ENCODE results near the gene SMYD3. TPM values are rescaled to one million over a fixed set of nuclear protein-coding genes. Genes with fewer than 3 reads are reported as not detected.
"Not testable (repeated sequence)": the region's sequence is repeated elsewhere in the genome, so short reads cannot be mapped to it uniquely, and the experiment has no call there.

The SMYD3 gene
- total RNA-seq, 1 donor from 2014 or later, result 35.4 TPM

DNA sequence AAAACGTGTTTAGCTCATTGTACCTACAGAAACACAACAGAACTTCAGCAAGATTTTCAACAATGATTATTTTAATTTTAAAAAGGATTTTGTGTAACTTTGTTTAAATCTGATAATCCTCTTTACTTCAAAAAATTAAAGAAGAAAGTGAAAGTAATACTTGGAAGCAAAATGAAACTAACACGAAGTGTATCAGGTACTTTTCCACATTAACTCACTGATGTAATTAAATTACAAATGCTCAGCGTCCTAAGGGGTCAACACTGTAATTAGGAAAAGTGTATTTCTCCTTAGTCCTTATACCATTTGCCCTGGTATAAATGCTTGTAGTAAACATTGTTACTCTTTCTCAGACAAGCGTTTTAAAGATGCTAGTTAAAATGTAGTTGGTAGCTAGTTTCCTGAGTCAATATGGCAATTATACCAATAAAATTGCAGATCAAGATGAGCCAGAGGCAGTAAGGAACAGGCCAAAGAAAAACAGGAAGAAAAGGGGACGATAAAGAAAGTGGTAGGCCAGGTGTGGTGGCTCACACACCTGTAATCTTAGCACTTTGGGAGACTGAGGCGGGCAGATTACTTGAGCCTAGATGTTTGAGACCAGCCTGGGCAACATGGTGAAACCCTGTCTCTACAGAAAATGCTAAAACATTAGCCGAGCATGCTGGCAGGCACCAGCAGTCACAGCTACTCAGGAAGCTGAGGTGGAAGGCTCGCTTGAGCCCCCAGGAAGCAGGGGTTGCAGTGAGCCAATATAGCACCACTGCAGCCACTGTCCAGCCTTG is 553.0 kb downstream of the SMYD3 start:
- Mint-ChIP-seq H3K27ac (ENCODE audit: unreplicated experiment) (no peak overlapping the region), H3K27me3 (ENCODE audit: unreplicated experiment) (no peaks in the 10 kb centered on the region), H3K4me1 (ENCODE audit: low read depth, unreplicated experiment) (no peaks in the 10 kb centered on the region), H3K9me3 (ENCODE audit: unreplicated experiment) (peaks cover 1% of the 10 kb centered on the region), H3K4me3 (ENCODE audit: unreplicated experiment) (no peak overlapping the region), H3K36me3 (ENCODE audit: unreplicated experiment) (no peaks in the 10 kb centered on the region)
- no peak for DNase-seq
- TF ChIP-seq, protein P1, sequence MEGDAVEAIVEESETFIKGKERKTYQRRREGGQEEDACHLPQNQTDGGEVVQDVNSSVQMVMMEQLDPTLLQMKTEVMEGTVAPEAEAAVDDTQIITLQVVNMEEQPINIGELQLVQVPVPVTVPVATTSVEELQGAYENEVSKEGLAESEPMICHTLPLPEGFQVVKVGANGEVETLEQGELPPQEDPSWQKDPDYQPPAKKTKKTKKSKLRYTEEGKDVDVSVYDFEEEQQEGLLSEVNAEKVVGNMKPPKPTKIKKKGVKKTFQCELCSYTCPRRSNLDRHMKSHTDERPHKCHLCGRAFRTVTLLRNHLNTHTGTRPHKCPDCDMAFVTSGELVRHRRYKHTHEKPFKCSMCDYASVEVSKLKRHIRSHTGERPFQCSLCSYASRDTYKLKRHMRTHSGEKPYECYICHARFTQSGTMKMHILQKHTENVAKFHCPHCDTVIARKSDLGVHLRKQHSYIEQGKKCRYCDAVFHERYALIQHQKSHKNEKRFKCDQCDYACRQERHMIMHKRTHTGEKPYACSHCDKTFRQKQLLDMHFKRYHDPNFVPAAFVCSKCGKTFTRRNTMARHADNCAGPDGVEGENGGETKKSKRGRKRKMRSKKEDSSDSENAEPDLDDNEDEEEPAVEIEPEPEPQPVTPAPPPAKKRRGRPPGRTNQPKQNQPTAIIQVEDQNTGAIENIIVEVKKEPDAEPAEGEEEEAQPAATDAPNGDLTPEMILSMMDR (IDR thresholded peaks at IDR 0.05; ENCODE audit: partially characterized antibody, unreplicated experiment), result no peak

DNA sequence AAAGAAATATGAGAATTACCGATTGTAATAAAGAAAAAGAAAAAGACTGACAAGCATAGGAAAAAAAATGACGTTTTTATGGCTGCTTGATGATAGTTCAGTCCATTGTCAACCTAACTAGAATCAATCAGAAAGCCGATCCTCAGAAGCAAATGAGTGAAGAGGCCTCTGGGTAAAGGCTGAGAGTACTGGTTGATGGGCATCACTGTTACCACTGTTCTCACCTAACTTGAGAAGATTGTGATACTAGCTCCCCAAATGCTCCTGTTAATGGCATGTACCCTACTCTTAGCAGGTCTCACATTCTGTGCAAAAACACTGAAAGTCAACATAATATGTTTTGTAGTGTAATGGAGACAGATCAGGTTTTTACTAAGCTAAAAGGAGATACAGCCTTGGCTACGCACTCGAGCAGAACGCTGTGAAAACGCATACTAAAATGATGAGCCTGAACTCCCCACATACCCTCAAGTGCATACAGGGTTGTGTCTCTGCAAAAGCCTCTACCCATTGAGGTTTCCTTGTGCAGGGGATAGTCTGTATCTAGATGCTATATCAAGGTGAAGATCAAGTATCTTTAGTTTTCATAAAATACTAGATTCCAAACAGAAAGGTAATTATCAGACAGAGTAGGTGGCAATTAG is 554.6 kb downstream of the SMYD3 start:
- TF ChIP-seq, protein P1 (IDR thresholded peaks at IDR 0.05; ENCODE audit: partially characterized antibody, unreplicated experiment), result no peak
- Mint-ChIP-seq H3K36me3 (ENCODE audit: unreplicated experiment) (no peaks in the 10 kb centered on the region), H3K4me1 (ENCODE audit: low read depth, unreplicated experiment) (no peaks in the 10 kb centered on the region), H3K27ac (ENCODE audit: unreplicated experiment) (no peak overlapping the region), H3K27me3 (ENCODE audit: unreplicated experiment) (peaks cover 2% of the 10 kb centered on the region), H3K9me3 (ENCODE audit: unreplicated experiment) (peaks cover 1% of the 10 kb centered on the region), H3K4me3 (ENCODE audit: unreplicated experiment) (no peak overlapping the region)
- no peak for DNase-seq

- Mint-ChIP-seq H3K4me3 (ENCODE audit: unreplicated experiment) (no peak overlapping the region), H3K9me3 (ENCODE audit: unreplicated experiment) (no peaks in the 10 kb centered on the region)
These were observed 558.3 kb downstream of the SMYD3 start for GRCh38 chr1:245948786-245949185.

DNA sequence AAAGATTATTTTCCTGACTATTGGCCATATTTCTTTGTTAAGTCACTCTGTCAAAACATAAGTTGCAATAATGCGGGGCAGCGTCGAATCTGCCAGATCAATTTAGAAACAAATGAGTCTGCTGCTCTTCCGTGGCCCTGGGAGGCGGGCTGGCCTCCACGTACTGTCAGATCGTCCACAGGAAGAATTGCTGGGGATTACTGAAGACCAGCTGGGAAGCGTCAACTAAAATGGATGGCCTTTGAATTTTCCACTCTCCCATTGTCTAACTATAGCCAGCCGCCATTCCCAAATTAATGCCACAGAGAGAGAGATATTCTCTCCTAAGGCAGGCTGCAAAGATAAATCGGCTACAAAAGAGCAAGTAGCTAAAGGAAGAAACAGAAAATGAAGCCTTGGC is 560.2 kb downstream of the SMYD3 start:
- TF ChIP-seq, protein P1 (IDR thresholded peaks at IDR 0.05; ENCODE audit: partially characterized antibody, unreplicated experiment), result no peak
- peaks cover 10% of the 10 kb centered on the region for H3K36me3 Mint-ChIP-seq (ENCODE audit: unreplicated experiment)
- no peaks in the 10 kb centered on the region for H3K4me1 Mint-ChIP-seq (ENCODE audit: low read depth, unreplicated experiment)
- no peak for DNase-seq
- no peaks in the 10 kb centered on the region for H3K9me3 Mint-ChIP-seq (ENCODE audit: unreplicated experiment)
- H3K4me3 Mint-ChIP-seq (ENCODE audit: unreplicated experiment), result no peak overlapping the region
- H3K27me3 Mint-ChIP-seq (ENCODE audit: unreplicated experiment), result peaks cover 2% of the 10 kb centered on the region
- no peak overlapping the region for H3K27ac Mint-ChIP-seq (ENCODE audit: unreplicated experiment)

More at GRCh38 chr1:245948786-245949185, 558.3 kb downstream of the SMYD3 start:
- Mint-ChIP-seq H3K27ac (ENCODE audit: unreplicated experiment) (no peak overlapping the region), H3K4me1 (ENCODE audit: low read depth, unreplicated experiment) (no peaks in the 10 kb centered on the region), H3K36me3 (ENCODE audit: unreplicated experiment) (peaks cover 9% of the 10 kb centered on the region), H3K27me3 (ENCODE audit: unreplicated experiment) (peaks cover 2% of the 10 kb centered on the region)
- TF ChIP-seq, protein P1 (IDR thresholded peaks at IDR 0.05; ENCODE audit: partially characterized antibody, unreplicated experiment), result no peak
- DNase-seq, result no peak

GRCh38 chr1:245945136-245945535 is 561.9 kb downstream of the SMYD3 start:
- peaks cover 10% of the 10 kb centered on the region for H3K36me3 Mint-ChIP-seq (ENCODE audit: unreplicated experiment)
- not testable (repeated sequence) for H3K27ac Mint-ChIP-seq (ENCODE audit: unreplicated experiment); H3K4me3 Mint-ChIP-seq (ENCODE audit: unreplicated experiment); H3K27me3 Mint-ChIP-seq (ENCODE audit: unreplicated experiment); H3K4me1 Mint-ChIP-seq (ENCODE audit: low read depth, unreplicated experiment); DNase-seq; H3K9me3 Mint-ChIP-seq (ENCODE audit: unreplicated experiment)
